ENCODE measurements around the gene PXYLP1.

PXYLP1 gene

GRCh38 chr3:141249041-141249440 lies 17.4 kb downstream of the PXYLP1 start:
- no peak for DNase-seq (ENCODE audit: low read depth in 2 of 2)

DNA sequence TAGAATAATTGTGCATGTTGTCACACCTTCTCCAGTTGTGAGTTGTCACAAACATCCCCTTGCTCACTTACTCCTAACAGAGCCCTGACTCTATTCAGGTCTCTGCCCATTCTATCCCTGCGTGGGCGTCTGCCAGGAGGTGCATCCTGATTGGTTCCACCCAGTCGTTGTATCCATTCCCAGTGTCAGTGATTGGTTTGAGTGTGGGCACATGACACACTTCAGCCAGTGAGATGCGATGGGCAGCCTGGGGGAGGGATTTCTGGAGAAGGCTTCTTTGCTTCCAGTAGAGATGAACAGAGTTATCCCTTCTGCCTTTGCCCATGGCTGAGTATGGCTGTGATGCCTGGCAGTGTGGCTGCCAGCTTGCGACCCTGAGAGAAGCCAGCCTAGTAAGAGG lies 18.7 kb downstream of the PXYLP1 start:
- no peak for DNase-seq (ENCODE audit: low read depth in 2 of 2)

- no peak for DNase-seq (ENCODE audit: low read depth in 2 of 2)
Measured at GRCh38 chr3:141250828-141251227, 19.2 kb downstream of the PXYLP1 start.

- DNase-seq (ENCODE audit: low read depth in 2 of 2): no peak
Measured at GRCh38 chr3:141253326-141253725, 21.7 kb downstream of the PXYLP1 start.

DNA sequence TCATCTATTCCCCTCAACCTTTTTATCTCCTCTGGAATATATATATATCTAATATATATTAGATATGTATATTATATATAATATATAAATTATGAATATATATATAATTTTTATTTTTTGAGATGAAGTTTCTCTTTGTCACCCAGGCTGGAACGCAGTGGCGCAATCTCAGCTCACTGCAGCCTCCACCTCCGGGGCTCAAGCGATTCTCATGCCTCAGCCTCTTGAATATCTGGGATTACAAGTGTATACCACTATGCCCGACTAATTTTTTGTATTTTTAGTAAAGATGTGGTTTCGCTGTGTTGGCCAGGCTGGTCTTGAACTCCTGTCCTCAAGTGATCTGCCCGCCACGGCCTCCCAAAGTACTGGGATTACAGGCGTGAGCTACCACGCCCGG lies 22.2 kb downstream of the PXYLP1 start:
- no peak for DNase-seq (ENCODE audit: low read depth in 2 of 2)

- no peak for DNase-seq (ENCODE audit: low read depth in 2 of 2)
Measured at GRCh38 chr3:141255137-141255845, 23.7 kb downstream of the PXYLP1 start.

DNA sequence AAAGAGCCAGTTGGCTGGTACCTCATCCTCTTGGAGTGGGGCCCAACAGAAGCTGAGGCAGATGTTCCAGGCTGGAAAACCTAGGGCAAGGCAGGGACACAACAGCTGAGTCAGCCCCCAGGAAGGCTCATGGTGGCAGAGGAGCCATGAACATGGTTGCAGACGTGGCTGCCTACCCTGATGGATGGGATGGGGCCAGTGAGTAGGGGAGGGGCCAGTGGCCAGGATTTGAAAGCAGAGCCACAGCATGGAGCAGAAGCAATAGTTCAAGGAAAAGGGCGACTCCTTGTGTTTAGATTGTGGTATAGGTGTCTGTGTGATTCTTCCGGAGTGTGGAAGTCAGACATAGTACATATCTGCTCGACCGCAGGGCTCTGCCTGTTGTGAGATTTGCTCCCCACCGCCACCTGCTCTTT lies 24.2 kb downstream of the PXYLP1 start:
- DNase-seq (ENCODE audit: low read depth in 2 of 2): no peak

DNA sequence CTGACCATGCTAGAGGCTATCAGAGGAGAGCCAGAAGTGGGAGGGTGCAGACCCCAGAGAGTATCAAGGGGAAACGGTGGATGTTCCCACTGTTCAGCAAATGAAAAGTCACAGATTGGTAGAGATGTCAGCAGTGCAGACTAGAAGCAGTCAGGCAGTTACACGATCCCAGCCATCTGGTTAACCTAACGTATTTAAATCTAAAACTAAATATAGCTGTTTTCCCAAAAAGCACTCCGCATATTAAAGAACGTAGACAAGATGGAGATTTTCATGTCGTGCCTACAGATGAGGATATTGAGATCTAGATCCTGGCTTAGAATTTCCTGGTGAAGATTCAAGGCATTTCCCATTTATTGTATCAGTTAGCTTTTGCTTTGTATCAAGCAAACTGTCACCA lies 25.2 kb downstream of the PXYLP1 start:
- DNase-seq (ENCODE audit: low read depth in 2 of 2): no peak

DNA sequence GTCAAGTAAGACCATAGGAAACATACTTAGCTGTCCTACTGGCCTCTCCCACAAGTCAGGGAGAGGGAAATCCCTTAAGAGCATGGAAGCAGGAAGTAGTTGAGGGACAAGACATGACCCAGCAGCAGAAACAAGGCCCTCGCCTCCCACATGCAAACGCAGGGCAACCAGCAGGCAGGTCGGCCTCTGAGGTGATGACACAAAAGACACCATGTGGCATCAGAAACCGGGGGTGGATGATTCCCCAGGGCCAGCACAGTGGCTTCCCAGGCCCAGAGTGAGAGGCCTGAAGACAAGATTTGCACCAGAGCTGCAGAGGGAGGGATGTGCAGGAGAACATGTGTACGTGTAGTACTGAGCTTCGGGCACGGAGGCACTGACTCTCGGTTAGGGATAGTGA lies 26.3 kb downstream of the PXYLP1 start:
- no peak for DNase-seq (ENCODE audit: low read depth in 2 of 2)

DNA sequence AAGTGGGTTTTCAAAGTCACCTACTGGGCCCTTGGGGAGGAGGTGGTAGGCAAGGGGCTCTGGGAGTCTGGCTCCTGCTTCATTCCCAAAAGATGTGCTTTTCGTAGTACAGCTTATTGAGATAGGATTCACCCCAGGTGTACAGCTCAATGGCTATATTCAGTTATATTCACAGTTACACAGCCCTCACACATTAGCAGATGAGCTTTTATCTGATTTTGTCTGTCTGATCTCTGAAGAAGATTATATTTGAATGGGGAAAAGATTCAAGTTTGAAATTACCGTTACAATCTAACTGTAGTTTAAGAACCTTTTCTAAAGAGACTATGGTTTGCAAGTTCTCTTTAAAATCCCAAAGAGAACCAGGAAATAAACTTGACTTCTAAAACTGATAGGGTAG lies 27.3 kb downstream of the PXYLP1 start:
- no peak for DNase-seq (ENCODE audit: low read depth in 2 of 2)

- DNase-seq (ENCODE audit: low read depth in 2 of 2): no peak
Measured at GRCh38 chr3:141259821-141260629, 28.4 kb downstream of the PXYLP1 start.

DNA sequence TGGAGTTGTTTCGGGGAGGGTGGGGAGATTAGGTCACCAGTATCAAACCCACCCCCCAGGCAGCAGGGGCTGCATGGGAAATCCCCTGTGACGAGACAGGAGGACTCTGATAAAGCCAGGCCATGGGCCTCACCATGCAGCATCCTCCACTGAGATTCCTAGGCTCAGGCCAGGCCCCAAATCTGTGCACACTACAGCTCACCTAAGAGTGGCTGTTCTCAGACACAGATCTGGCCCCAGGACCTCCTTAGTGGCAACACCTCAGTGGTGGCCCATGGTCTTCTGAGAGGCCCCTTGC lies 29.0 kb downstream of the PXYLP1 start:
- DNase-seq (ENCODE audit: low read depth in 2 of 2): no peak

DNA sequence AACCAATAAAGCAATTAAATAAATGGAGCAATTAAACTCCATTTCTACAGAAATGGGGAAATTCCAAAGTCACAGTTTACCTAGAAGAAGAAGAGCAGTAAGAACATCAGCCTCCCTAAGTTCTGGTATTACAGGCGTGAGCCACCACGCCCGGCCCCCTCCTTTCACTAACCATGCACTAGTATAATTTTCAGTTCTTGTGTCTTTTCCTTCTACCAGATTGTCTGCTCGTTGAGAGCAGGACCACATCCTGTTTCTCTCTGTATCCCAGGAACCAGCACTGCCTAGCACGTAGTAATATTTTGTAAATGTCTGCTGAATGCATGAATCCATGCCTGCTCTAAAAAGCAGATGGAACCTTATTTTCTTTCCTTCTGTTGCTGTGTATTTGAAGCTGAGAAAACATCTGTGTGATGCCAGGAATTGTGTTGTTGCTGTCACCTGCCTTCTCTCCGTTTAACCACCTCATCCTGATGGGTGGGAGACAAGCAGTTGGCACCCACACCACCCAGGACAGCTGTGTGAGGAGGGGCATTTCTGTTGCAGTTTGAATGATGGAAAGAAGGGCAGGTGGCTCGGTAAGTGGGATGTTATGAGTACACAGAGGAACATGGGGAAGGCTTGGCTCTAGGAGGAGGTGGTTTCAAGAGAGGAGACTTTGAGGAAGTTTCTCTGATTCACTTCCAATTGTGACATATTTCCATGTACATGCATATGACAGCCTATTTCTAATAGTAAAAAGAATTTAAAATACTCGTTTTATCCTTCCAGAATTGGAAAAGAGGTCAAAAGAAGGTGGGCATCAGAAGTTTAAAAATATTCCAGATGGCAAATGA lies 30.1 kb downstream of the PXYLP1 start:
- no peak for DNase-seq (ENCODE audit: low read depth in 2 of 2)

GRCh38 chr3:141262308-141262705 lies 30.7 kb downstream of the PXYLP1 start:
- no peak for DNase-seq (ENCODE audit: low read depth in 2 of 2)

DNA sequence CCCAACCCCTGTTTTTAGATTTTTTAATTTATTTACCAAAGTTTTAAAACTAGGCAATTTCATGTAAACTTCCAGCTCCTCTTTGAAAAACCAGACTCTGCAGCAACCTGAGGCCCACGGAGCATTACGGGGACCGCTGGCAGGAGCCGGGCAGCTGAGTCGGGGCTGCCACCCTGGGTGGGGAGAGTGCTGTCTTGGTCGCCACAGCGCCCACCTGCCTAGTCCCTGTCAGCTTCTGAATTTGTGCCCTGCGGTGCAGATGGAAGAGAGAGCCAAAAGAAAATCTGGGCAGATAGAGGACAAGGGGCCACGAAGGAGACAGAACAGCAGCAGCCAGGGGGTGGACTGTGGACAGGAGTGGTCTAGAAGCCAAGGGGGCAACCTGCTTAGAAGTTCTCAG lies 34.6 kb downstream of the PXYLP1 start:
- no peak for DNase-seq (ENCODE audit: low read depth in 2 of 2)

GRCh38 chr3:141266797-141267555 lies 35.4 kb downstream of the PXYLP1 start:
- DNase-seq (ENCODE audit: low read depth in 2 of 2): peak; percentile 10 to 22

DNA sequence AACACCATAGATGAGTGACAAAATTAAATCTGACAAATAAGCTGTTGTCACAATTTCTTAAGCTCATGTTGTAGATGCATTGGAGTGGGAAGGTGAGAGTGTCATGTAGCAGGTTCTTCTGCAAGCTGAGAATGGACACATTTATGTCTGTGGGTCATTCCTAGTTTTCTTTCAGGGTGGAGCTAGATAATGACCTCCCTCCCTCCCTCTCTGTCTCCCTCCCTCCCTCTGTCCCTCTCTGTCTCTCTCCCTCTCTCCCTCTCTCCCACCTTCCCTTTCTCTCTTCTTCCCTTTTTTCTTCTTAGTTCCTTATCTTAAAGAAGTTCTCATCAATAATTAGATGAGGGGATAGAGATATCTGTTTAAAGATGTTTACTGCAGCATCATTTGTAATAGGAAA lies 36.0 kb downstream of the PXYLP1 start:
- DNase-seq (ENCODE audit: low read depth in 2 of 2): no peak

DNA sequence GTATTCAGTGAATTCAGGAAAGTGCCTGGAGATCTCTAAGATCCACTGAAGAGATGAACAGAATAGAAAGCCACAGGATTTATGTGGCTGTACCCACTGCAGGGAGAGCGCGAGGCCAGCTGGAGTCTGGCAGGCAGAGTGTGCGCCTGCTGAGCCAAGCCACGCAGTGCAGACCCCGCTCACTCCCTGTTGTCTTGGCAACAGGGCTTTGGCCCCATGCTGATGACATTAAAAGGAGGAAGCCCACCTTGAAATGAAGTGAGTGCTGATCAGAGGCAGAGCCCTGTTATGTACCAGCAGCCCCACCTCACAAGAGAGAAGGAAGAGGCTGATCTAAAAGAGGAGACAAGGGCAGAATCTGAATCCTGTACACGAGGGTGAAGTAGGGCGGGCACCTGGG lies 36.7 kb downstream of the PXYLP1 start:
- DNase-seq (ENCODE audit: low read depth in 2 of 2): no peak

- DNase-seq (ENCODE audit: low read depth in 2 of 2): no peak
Measured at GRCh38 chr3:141268791-141269190, 37.2 kb downstream of the PXYLP1 start.

GRCh38 chr3:141269961-141270360 lies 38.3 kb downstream of the PXYLP1 start:
- DNase-seq (ENCODE audit: low read depth in 2 of 2): no peak

DNA sequence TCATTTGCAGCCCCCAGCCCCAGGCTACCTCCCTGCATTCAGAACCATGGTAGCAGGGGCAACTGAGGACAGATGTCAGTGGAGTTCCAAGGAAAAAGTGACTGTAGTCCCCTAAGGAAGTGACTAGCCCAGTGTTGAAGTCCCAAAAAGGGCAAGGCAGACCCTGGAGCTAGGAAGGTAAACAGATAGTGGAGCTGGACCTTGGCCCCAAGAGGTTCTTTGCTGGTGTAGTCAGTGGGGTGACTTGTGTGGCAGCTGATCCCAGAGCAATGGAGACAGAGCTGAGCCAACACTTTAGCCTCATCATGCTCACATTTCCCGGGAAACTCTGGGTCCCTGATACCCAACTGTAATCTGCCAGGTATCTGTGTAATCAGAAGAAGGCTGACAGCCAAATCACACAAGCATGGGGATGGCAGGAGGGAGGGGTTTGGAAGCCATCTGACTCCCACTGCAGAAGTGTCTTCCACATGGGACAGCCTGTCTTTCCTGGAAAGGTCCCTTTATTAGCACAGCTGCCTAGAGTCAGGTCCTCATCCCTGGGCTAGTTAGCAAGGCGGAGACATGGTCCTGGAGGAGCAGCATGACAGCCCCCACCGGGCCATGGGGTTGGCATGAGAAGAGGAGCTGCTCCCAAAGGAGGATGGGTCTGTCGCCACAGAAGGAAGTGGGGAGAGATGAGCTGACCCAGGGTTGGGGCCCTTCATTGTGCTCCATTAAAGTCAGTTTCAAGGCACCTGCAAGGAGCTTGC lies 39.8 kb downstream of the PXYLP1 start:
- DNase-seq (ENCODE audit: low read depth in 2 of 2): no peak
